Measurements from ENCODE around the gene PIAS4.
A peak's percentile ranks its signal among the peaks of the same experiment; 100 is the strongest.

The PIAS4 gene

GRCh38 chr19:4080473-4080872, 72.9 kb downstream of the PIAS4 start:
- no peak for DNase-seq

GRCh38 chr19:4081441-4082129, 74.0 kb downstream of the PIAS4 start:
- DNase-seq = no peak

GRCh38 chr19:4082172-4082571, 74.6 kb downstream of the PIAS4 start:
- no peak for DNase-seq

GRCh38 chr19:4083677-4084546, 76.4 kb downstream of the PIAS4 start:
- peak in 1 of 2 experiments; percentile 46 for DNase-seq

- DNase-seq = no peak
Measured at GRCh38 chr19:4084547-4084877, 77.0 kb downstream of the PIAS4 start.

GRCh38 chr19:4086411-4086867, 78.9 kb downstream of the PIAS4 start:
- no peak for DNase-seq

GRCh38 chr19:4087787-4088679, 80.5 kb downstream of the PIAS4 start:
- DNase-seq = no peak

- DNase-seq = peak in 1 of 2 experiments; percentile 39
Measured at GRCh38 chr19:4088975-4089374, 81.4 kb downstream of the PIAS4 start.
